Glomerular visceral epithelial cell (primary cell): Measurements from ENCODE around the gene ACHE.
"Not testable (repeated sequence)": the region's sequence is repeated elsewhere in the genome, so short reads cannot be mapped to it uniquely, and the experiment has no call there.

Experiments
- DNase-seq: peaks from one replicate; pipeline ENCODE4 v3.0.0-alpha.2; 2016; ENCODE audit errors: extremely low spot score

Gene ACHE

DNA sequence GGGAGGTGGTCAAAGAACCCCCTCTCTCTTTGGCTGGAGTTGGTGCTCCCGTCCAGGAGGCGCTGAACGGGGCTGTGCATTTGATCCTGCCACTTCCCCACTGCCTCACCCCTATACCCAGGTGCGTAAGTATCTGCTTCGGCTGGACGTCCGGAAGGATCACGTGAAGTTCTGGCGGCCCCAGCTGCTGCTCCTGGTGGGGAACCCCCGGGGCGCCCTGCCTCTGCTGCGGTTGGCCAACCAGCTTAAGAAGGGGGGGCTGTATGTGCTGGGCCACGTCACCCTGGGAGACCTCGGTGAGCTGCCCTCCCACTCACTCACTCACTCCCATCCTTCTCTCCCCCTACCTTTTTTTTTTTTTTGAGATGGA, 34.1 kb downstream of the ACHE start:
- DNase-seq = no peak

DNA sequence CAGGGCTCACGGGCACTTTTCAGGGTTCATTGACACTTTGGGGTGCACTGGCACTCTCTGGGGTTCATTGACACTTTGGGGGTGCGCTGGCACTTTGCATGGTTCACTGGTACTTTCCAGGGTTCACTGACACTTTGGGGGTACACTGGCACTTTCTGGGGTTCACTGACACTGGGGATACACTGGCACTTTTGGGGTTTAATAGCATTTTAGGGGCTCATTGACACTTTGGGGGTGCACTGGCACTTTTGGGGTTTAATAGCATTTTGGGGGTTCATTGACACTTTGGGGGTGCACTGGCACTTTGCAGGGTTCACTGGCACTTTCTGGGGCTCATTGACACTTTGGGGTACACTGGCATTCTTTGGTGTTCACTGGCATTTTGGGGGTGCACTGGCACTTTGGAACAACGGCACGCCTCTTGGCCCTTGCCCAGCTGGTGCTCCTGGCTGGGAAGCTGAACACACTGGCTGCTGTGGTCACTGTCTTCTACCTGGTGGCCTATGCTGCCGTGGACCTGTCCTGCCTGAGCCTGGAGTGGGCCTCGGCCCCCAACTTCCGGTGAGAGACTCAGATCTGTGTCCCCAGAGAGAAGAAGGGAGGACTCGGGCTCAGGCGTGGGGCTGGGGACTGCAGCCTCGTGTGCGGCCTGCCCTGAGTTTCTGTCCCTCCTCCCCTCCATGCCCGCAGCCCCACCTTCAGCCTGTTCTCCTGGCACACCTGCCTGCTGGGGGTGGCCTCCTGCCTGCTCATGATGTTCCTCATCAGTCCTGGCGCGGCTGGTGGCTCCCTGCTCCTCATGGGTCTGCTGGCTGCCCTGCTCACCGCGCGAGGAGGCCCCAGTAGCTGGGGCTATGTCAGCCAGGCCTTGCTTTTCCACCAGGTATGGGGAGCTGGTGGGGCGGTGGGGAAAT, 34.7 kb downstream of the ACHE start:
- DNase-seq = no peak

DNA sequence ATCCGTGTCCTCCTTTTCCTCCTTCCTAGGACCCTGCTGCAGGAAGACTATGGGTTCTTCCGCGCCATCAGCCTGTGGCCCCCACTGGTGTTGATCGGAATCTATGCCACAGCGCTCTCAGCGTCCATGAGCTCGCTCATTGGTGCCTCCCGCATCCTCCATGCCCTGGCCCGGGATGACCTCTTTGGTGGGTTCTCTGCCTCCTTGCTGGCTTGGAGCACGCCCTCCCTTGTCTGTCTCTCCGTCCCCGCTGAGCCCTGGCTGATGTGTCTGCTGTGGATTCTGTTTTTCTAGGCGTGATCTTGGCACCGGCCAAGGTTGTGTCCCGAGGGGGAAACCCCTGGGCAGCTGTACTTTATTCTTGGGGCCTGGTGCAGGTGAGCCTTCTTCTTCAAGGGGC, 35.8 kb downstream of the ACHE start:
- DNase-seq = no peak

DNA sequence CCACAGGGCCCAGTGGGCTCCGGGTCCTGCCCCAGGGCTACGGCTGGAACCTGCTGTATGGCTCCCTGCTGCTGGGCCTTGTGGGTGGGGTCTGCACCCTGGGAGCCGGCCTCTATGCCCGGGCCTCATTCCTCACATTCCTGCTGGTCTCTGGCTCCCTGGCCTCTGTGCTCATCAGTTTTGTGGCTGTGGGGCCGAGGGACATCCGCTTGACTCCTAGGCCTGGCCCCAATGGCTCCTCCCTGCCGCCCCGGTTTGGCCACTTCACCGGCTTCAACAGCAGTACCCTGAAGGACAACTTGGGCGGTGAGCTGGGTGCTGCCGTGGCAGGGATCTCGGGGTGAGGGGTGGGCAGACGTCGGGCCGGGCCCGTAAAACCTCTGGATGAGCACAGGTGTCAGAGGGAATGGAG, 38.8 kb downstream of the ACHE start:
- DNase-seq = no peak

DNA sequence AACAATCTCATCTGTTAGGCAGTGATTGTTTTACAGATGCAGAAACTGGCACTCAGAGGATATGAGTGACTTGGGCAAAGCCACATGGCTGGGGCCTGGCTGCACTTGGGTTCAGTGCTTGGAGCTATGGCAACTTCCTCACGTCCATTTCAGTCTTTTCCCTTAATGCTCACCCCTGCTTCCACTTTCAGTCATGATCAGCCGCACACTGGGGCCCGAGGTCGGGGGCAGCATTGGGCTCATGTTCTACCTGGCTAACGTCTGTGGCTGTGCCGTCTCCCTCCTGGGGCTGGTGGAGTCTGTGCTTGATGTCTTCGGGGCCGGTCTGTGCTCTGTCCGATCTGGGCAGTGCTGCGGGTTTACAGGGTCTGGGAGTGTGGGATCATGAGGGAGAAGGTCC, 40.2 kb downstream of the ACHE start:
- DNase-seq = no peak

DNA sequence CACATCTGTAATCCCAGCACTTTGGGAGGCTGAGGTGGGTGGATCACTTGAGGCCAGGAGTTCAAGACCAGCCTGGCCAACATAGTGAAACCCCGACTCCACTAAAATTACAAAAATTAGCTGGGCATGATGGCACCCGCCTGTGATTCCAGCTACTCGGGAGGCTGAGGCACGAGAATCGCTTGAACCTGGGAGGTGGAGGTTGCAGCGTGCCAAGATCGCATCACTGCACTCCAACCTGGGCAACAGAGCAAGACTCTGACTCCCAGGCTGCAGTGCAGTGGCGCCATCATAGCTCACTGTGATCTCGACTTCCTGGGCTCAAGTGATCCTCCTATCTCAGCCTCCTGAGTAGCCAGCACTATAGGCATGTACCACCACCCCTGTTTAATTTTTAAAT, 40.8 kb downstream of the ACHE start:
- DNase-seq = not testable (repeated sequence)

DNA sequence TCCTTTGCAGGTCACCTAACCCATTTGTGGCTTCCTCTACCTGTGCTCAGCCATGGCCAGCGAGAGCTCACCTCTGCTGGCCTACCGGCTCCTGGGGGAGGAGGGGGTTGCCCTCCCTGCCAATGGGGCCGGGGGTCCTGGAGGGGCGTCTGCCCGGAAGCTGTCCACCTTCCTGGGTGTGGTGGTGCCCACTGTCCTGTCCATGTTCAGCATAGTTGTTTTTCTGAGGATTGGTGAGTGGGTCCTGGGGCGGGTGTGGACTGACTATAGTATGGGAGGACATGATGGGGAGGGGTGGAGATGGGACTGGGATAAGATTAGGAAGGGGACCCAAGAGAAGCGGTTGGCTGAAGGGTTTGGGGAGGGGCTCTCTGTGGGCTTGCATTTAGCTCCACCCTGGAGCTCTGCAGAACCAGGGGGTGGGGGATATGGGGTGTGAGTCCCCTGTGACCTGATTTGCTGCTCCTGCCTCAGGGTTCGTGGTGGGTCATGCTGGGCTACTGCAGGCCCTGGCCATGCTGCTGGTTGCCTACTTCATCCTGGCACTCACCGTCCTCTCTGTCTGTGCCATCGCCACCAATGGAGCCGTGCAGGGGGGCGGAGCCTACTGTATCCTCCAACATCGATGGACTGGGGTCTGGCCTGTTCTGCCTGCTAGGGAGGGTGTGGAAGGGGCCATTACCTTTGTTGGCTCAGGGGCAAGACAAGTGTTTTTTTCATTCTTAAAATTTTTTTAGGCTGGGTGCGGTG, 41.4 kb downstream of the ACHE start:
- no peak for DNase-seq

DNA sequence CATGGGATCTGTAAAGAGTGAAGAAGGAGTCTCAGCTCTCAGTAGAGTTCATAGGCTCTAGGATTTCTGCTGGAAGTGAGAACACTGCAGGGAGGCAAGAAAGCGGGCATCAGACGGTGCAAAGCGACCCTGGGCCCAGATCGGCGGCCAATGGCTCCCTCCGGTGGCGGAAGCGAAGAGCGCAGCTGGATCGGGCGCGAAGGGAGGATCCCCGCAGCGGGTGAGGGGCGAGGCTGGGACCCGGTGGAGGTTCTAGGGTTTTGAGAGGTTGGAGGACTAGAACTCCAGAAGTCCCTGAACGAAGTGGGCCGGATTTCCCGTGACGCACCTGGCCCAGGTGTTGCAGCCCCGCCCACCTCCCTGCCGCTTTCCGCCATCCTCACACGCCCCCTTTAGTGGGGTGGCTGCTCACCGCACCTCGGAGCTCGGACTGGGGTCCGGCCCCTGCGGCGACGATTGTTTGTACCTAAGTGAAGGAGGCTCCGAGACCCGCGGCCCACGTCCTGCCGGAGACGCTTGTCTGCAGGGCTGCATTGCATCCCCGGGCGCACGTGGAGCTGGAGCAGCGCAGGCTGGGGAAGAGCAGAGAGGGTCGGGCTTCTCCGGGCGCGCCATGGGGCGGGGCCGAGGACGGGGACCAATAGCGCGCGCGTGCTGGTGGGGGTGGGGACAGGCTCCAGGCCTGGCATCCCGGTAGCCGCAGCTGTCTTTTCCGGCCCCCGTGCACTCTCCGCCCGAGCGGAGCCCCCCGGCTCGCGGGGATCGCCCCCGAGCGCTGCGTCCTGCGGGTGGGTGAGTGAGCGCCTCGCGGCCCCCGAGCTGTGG, 43.4 kb downstream of the ACHE start, which contains the start of gene SLC12A9:
TSS of gene SLC12A9 (plus strand) at position 666 of the 825 bp plus-strand sequence. CDS start 1,485 bp downstream, outside the sequence.
- peak; percentile 88 for DNase-seq

DNA sequence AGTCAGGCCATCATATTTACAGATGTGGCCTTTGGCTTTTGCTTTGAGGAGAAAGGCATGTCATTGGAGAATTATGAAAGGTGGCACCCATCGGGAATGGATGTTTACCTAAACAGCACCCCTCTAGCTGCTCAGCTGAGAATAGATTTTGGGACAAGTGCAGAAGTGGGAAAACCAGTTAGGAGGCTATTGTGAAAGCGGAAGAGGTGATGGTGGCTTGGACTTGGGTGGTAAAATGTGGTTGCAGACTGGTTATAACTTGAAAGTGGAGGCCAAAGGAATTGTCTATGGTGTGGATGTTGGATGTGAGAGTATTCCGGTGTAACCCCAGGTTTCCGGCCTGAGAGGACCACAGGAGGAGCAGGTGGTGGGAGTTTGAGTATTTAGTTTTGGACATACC, 48.3 kb downstream of the ACHE start:
- no peak for DNase-seq

DNA sequence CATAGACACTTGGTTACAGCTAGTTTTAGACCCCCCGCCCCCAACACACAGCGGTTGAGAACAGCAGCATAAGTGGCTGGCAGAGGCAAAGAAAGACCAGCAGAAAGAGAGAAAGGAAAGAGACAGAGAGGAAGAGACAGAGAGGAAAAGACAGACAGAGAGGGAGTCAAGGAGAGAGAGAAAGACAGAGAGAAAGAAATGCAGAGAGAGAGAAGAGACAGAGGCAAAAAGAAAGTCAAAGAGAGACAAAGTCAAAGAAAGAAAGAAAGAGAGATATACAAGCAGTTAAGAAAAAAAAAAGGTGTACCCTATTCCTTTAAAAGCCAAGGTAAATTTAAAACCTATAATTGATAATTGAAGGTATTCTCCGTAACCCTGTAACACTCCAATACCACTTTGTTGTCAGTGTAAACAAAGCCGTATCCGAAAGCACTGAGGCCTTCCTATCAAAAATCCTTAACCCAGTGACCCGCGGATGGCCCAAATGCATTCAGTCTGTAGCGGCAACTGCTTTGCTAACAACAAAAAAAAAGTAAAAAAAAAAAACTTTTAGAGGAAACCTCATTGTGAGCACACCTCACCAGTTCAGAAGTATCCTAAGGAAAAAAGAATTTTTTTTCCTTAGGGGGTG, 55.1 kb downstream of the ACHE start:
- no peak for DNase-seq
